SK-N-SH (cell line): Measurements from ENCODE around the gene KIF16B. TPM values are rescaled to one million over a fixed set of nuclear protein-coding genes. Genes with fewer than 3 reads are reported as not detected.

ENCODE experiments used
- CTCF ChIA-PET: fragments of 300-600, 350-600 bp; formaldehyde crosslinking; extraction: SDS; loops from one replicate; lab custom pipeline; 2021; lab: Yijun Ruan, JAX
- POLR2A ChIA-PET: fragments of 350-600 bp; sonication (Branson Sonifier 250); formaldehyde crosslinking; extraction: SDS; loops from one replicate; lab custom pipeline; 2020; ENCODE audit warnings: antibody characterized with exemption, inconsistent platforms; lab: Yijun Ruan, JAX
- DNase-seq: peaks from one replicate; pipeline ENCODE4 v3.0.0; 2012
- H2AFZ ChIP-seq: fragments of 200-600 bp; sonication (generic); 2 replicates; pipeline ENCODE4 v1.8.1; 2016; ENCODE audit warnings: antibody characterized with exemption, mild to moderate bottlenecking, low read depth
- H3F3A ChIP-seq: fragments of 200-600 bp; sonication (generic); replicated peaks from 2 replicates; pipeline ENCODE3; 2016; ENCODE audit warnings: antibody characterized with exemption, mild to moderate bottlenecking; ENCODE audit not compliant: insufficient read depth
- H3K27ac ChIP-seq, 2 experiments: fragments of 200-500 bp in 1 of 2; fragments of 200-600 bp in 1 of 2; sonication (Bioruptor generic) in 1 of 2; sonication (generic), shearing (Covaris generic) in 1 of 2; 2 replicates each; pipeline versions ENCODE4 v1.5.1 to v1.6.1; 2014 to 2016; ENCODE audit warnings: low read depth in 2 of 2, inconsistent platforms in 1 of 2, low read length in 1 of 2, mild to moderate bottlenecking in 1 of 2, mixed read lengths in 1 of 2
- H3K27me3 ChIP-seq: fragments of 200-600 bp; sonication (generic), shearing (Covaris generic); 2 replicates; pipeline ENCODE4 v1.6.1; 2016; ENCODE audit warnings: mixed run types; ENCODE audit not compliant: insufficient read depth
- H3K36me3 ChIP-seq, 2 experiments: fragments of 200-500 bp in 1 of 2; fragments of 200-600 bp in 1 of 2; sonication (Bioruptor generic) in 1 of 2; sonication (generic) in 1 of 2; replicated peaks in 1 of 2; 2 replicates each; pipeline versions ENCODE3 to v1.5.1; 2014 to 2016; ENCODE audit warnings: low read length in 1 of 2, mild to moderate bottlenecking in 1 of 2; ENCODE audit not compliant: insufficient read depth in 2 of 2, control insufficient read depth in 1 of 2
- H3K4me1 ChIP-seq, 2 experiments: fragments of 200-500 bp in 1 of 2; fragments of 200-600 bp in 1 of 2; sonication (Bioruptor generic) in 1 of 2; sonication (generic), shearing (Covaris generic) in 1 of 2; 2 replicates each; pipeline versions ENCODE4 v1.5.1 to v1.6.1; 2014 to 2016; ENCODE audit warnings: low read depth in 1 of 2, low read length in 1 of 2, mixed run types in 1 of 2; ENCODE audit not compliant: insufficient read depth in 2 of 2, control insufficient read depth in 1 of 2
- H3K4me2 ChIP-seq: fragments of 200-600 bp; sonication (generic), shearing (Covaris generic); 2 replicates; pipeline ENCODE4 v1.6.1; 2017; ENCODE audit warnings: mixed run types
- H3K4me3 ChIP-seq, 2 experiments: fragments of 200-500 bp in 1 of 2; fragments of 200-600 bp in 1 of 2; sonication (Bioruptor generic) in 1 of 2; sonication (generic), shearing (Covaris generic) in 1 of 2; 2 replicates each; pipeline versions ENCODE4 v1.5.1 to v1.8.1; 2014 to 2016; ENCODE audit warnings: low read depth in 2 of 2, inconsistent platforms in 1 of 2, low read length in 1 of 2, mild to moderate bottlenecking in 1 of 2, mixed read lengths in 1 of 2, moderate library complexity in 1 of 2
- H3K79me2 ChIP-seq: fragments of 200-600 bp; sonication (generic); 2 replicates; pipeline ENCODE4 v1.8.1; 2017; ENCODE audit warnings: mild to moderate bottlenecking; ENCODE audit not compliant: insufficient read depth
- H3K9ac ChIP-seq: fragments of 200-600 bp; sonication (generic); 2 replicates; pipeline ENCODE4 v1.6.1; 2017; ENCODE audit warnings: mixed run types
- H3K9me2 ChIP-seq: fragments of 200-600 bp; sonication (generic); 2 replicates; pipeline ENCODE4 v1.6.1; 2017; ENCODE audit warnings: mixed run types
- H3K9me3 ChIP-seq: fragments of 200-600 bp; sonication (generic); 2 replicates; pipeline ENCODE4 v1.6.1; 2017; ENCODE audit warnings: mixed run types, mild to moderate bottlenecking, moderate library complexity
- H4K20me1 ChIP-seq: fragments of 200-600 bp; sonication (generic); 2 replicates; pipeline ENCODE4 v1.6.1; 2017; ENCODE audit warnings: mild to moderate bottlenecking, mixed run types; ENCODE audit not compliant: insufficient read depth
- CHD2 ChIP-seq: fragments of 150-350 bp; IDR thresholded peaks from 2 replicates; pipeline ENCODE4 v1.6.1; 2018; ENCODE audit warnings: low read length; ENCODE audit not compliant: partially characterized antibody
- CTCF ChIP-seq: fragments of 200-600 bp; sonication (generic); IDR thresholded peaks from 2 replicates; pipeline ENCODE4 v1.6.1; 2017; ENCODE audit warnings: antibody characterized with exemption, mild to moderate bottlenecking, moderate library complexity
- EZH2phosphoT487 ChIP-seq: fragments of 200-600 bp; sonication (generic); IDR thresholded peaks from 2 replicates; pipeline ENCODE4 v1.6.1; 2017; ENCODE audit warnings: low read depth, mixed run types, mild to moderate bottlenecking, antibody characterized with exemption, moderate library complexity, borderline replicate concordance
- FOSL2 ChIP-seq: IDR thresholded peaks from 2 replicates; pipeline ENCODE4 v1.4.0; 2012; ENCODE audit warnings: low read depth, mild to moderate bottlenecking, moderate library complexity, borderline replicate concordance
- FOXM1 ChIP-seq: IDR thresholded peaks from 2 replicates; pipeline ENCODE4 v1.4.0; 2012; ENCODE audit warnings: low read depth, mild to moderate bottlenecking
- GABPA ChIP-seq: IDR thresholded peaks from 2 replicates; pipeline ENCODE4 v1.4.0; 2012; ENCODE audit warnings: low read depth, mild to moderate bottlenecking
- JUND ChIP-seq: IDR thresholded peaks from 2 replicates; pipeline ENCODE4 v1.4.0; 2012
- MEF2A ChIP-seq: IDR thresholded peaks from 2 replicates; pipeline ENCODE4 v1.4.0; 2012; ENCODE audit warnings: low read depth, borderline replicate concordance
- MXI1 ChIP-seq: IDR thresholded peaks from 2 replicates; pipeline ENCODE4 v1.6.1; 2012; ENCODE audit warnings: mild to moderate bottlenecking, low read depth, low read length, improper control_type of control experiment
- NRF1 ChIP-seq: IDR thresholded peaks from 2 replicates; pipeline ENCODE4 v1.6.1; 2012; ENCODE audit warnings: low read depth, mild to moderate bottlenecking, low read length
- POLR2AphosphoS5 ChIP-seq: IDR thresholded peaks from 2 replicates; pipeline ENCODE4 v1.6.1; 2012; ENCODE audit warnings: low read depth, low read length
- RAD21 ChIP-seq: IDR thresholded peaks from 2 replicates; pipeline ENCODE4 v1.6.1; 2012; ENCODE audit warnings: mild to moderate bottlenecking, low read length
- RCOR1 ChIP-seq: fragments of 150-350 bp; IDR thresholded peaks from 2 replicates; pipeline ENCODE4 v1.6.1; 2017; ENCODE audit warnings: antibody characterized with exemption, low read length
- SMC3 ChIP-seq: IDR thresholded peaks from 2 replicates; pipeline ENCODE4 v1.6.1; 2012; ENCODE audit warnings: low read depth, low read length, improper control_type of control experiment
- TEAD4 ChIP-seq: IDR thresholded peaks from 2 replicates; pipeline ENCODE4 v1.4.0; 2012; ENCODE audit warnings: mild to moderate bottlenecking, borderline replicate concordance; ENCODE audit not compliant: insufficient read depth
- USF1 ChIP-seq: IDR thresholded peaks from 2 replicates; pipeline ENCODE4 v1.4.0; 2012; ENCODE audit warnings: low read depth, borderline replicate concordance
- YY1 ChIP-seq: IDR thresholded peaks from 2 replicates; pipeline ENCODE4 v1.4.0; 2012; ENCODE audit warnings: low read depth, mild to moderate bottlenecking
- ZBTB33 ChIP-seq: IDR thresholded peaks from 2 replicates; pipeline ENCODE4 v1.4.0; 2012; ENCODE audit warnings: low read depth, borderline replicate concordance
- WGBS: methylation state at CpG from one replicate; pipeline ENCODE4 v1.1.6; 2017; ENCODE audit warnings: low lambda C conversion rate; 5-methylcytosine and 5-hydroxymethylcytosine counted together
- polyA plus RNA-seq, 3 experiments: library from polyadenylated mRNA; depleted of rRNA; stranded (reverse); fragments of >200 nt; gene quantifications; 2 replicates each; pipeline ENCODE4 v1.2.3, GENCODE V29; 2012

KIF16B gene
- polyA plus RNA-seq, 1 of the 3 experiments (the other 2 are of a cell fraction) = 3.3 TPM

GRCh38 chr20:16258766-16259165 is 314.5 kb downstream of the KIF16B start:
- H3K27me3 ChIP-seq = no peaks in the 10 kb centered on the region
- TF ChIP-seq JUND (no peak), CHD2 (no peak), CTCF (no peak), MXI1 (no peak), NRF1 (no peak), RAD21 (no peak), ZBTB33 (no peak), GABPA (no peak), YY1 (no peak), EZH2phosphoT487 (no peak), SMC3 (no peak)
- TF ChIP-seq, all 33 proteins: peak for 0
- no peak for DNase-seq
- H3K9ac ChIP-seq = no peak overlapping the region
- no peaks in the 10 kb centered on the region for H3F3A ChIP-seq
- no peaks in the 10 kb centered on the region for H3K79me2 ChIP-seq
- H3K4me3 ChIP-seq = no peak overlapping the region
- no peaks in the 10 kb centered on the region for H3K36me3 ChIP-seq
- CTCF ChIA-PET = no interaction called here
- H3K4me1 ChIP-seq = peaks cover 0 to 6% of the 10 kb centered on the region in 2 experiments; a peak in 1 of 4 replicates
- 57% methylated on average over 3 of the region's 3 CpGs for WGBS
- POLR2A ChIA-PET = no interaction called here
- H4K20me1 ChIP-seq = no peaks in the 10 kb centered on the region
- no peaks in the 10 kb centered on the region for H3K9me2 ChIP-seq
- no peak overlapping the region for H3K27ac ChIP-seq
- no peak overlapping the region for H2AFZ ChIP-seq
- no peak overlapping the region for H3K4me2 ChIP-seq
- no peaks in the 10 kb centered on the region for H3K9me3 ChIP-seq

- 73% methylated on average over 2 of the region's 2 CpGs for WGBS
- H3K27ac ChIP-seq = no peak overlapping the region
- H3K4me2 ChIP-seq = no peak overlapping the region
- no peaks in the 10 kb centered on the region; a peak in 1 of 4 replicates for H3K4me1 ChIP-seq
- no peaks in the 10 kb centered on the region for H3F3A ChIP-seq
- H2AFZ ChIP-seq = no peak overlapping the region
- ChIA-PET CTCF (no interaction called here), POLR2A (no interaction called here)
- DNase-seq = no peak
- H3K9ac ChIP-seq = no peak overlapping the region
- H3K79me2 ChIP-seq = no peaks in the 10 kb centered on the region
- H3K4me3 ChIP-seq = no peak overlapping the region
- no peaks in the 10 kb centered on the region for H3K36me3 ChIP-seq
- H3K9me3 ChIP-seq = no peaks in the 10 kb centered on the region
- no peaks in the 10 kb centered on the region for H3K9me2 ChIP-seq
- no peaks in the 10 kb centered on the region for H4K20me1 ChIP-seq
- H3K27me3 ChIP-seq = no peaks in the 10 kb centered on the region
- TF ChIP-seq CTCF (no peak), MEF2A (no peak), NRF1 (no peak), USF1 (no peak), TEAD4 (no peak), EZH2phosphoT487 (no peak), RCOR1 (no peak), FOXM1 (no peak), MXI1 (no peak), POLR2AphosphoS5 (no peak), GABPA (no peak), JUND (no peak), SMC3 (no peak), FOSL2 (no peak)
Observed at GRCh38 chr20:16257813-16258430, 315.3 kb downstream of the KIF16B start.
